PC-9 (cell line): ENCODE results near the gene PSKH1. TPM values are rescaled to one million over a fixed set of nuclear protein-coding genes. Genes with fewer than 3 reads are reported as not detected.

Experiments used
- BruUV-seq: library from RNA; stranded (reverse); fragments of 400-500 nt; replicated peaks from 2 replicates; lab custom pipeline; 2021; lab: Mats Ljungman, UMichigan
- CTCF ChIA-PET: fragments of 300-600 bp; sonication (Branson Sonifier 250); formaldehyde crosslinking; loops from one replicate; lab custom pipeline; 2022; ENCODE audit warnings: antibody characterized with exemption; lab: Charles Lee
- POLR2A ChIA-PET: fragments of 300-600 bp; sonication (Branson Sonifier 250); formaldehyde crosslinking; loops from one replicate; lab custom pipeline; 2022; ENCODE audit warnings: antibody characterized with exemption; ENCODE audit not compliant: unreplicated experiment; lab: Charles Lee
- DNase-seq, 2 experiments: peaks; one replicate each; pipeline versions ENCODE4 v3.0.0 to v3.0.0-alpha.2; 2015 to 2022; ENCODE audit warnings: mixed read lengths in 1 of 2
- H2AFZ ChIP-seq: fragments of 200-600 bp; sonication (generic); 2 replicates; pipeline ENCODE4 v1.8.1; 2017; ENCODE audit warnings: antibody characterized with exemption
- H3F3A ChIP-seq: fragments of 200-600 bp; sonication (generic); 2 replicates; pipeline ENCODE4 v1.8.1; 2017; ENCODE audit warnings: antibody characterized with exemption, mild to moderate bottlenecking, low read depth; ENCODE audit not compliant: insufficient read depth
- H3K27ac ChIP-seq: fragments of 200-600 bp; sonication (generic); 2 replicates; pipeline ENCODE4 v1.6.1; 2016; ENCODE audit warnings: mixed run types
- H3K27me3 ChIP-seq: fragments of 200-600 bp; sonication (generic); 2 replicates; pipeline ENCODE4 v1.6.1; 2016; ENCODE audit warnings: low read depth, mixed run types; ENCODE audit not compliant: insufficient read depth
- H3K36me3 ChIP-seq: fragments of 200-600 bp; sonication (generic); 2 replicates; pipeline ENCODE4 v1.6.1; 2016; ENCODE audit warnings: low read depth, mixed run types
- H3K4me1 ChIP-seq: fragments of 200-600 bp; sonication (generic); replicated peaks from 2 replicates; pipeline ENCODE4 v1.6.1; 2016; ENCODE audit warnings: mixed run types; ENCODE audit not compliant: insufficient read depth
- H3K4me2 ChIP-seq: fragments of 200-600 bp; sonication (generic); 2 replicates; pipeline ENCODE4 v1.6.1; 2017; ENCODE audit warnings: mixed run types
- H3K4me3 ChIP-seq: fragments of 200-600 bp; sonication (generic); 2 replicates; pipeline ENCODE4 v1.6.1; 2016; ENCODE audit warnings: mixed run types
- H3K79me2 ChIP-seq: fragments of 200-600 bp; sonication (generic); 2 replicates; pipeline ENCODE4 v1.6.1; 2017; ENCODE audit warnings: low read depth, mixed run types
- H3K9me2 ChIP-seq: fragments of 200-600 bp; sonication (generic); 2 replicates; pipeline ENCODE4 v1.8.1; 2017; ENCODE audit warnings: mild to moderate bottlenecking; ENCODE audit not compliant: insufficient read depth
- H3K9me3 ChIP-seq: fragments of 200-600 bp; sonication (generic); 2 replicates; pipeline ENCODE4 v1.8.1; 2016; ENCODE audit warnings: low read depth; ENCODE audit not compliant: insufficient read depth
- H4K20me1 ChIP-seq: fragments of 200-600 bp; sonication (generic); 2 replicates; pipeline ENCODE4 v1.8.1; 2017; ENCODE audit not compliant: insufficient read depth
- CTCF ChIP-seq: fragments of 200-600 bp; sonication (generic); conservative IDR thresholded peaks from 2 replicates; pipeline ENCODE4 v1.6.1; 2017; ENCODE audit warnings: mixed run types, antibody characterized with exemption, mild to moderate bottlenecking, moderate library complexity
- EZH2 ChIP-seq: fragments of 200-600 bp; sonication (generic); IDR thresholded peaks from 2 replicates; pipeline ENCODE4 v1.8.0; 2017; ENCODE audit warnings: antibody characterized with exemption, low read depth
- intact Hi-C: fragments of 100-400 bp; cut with micrococcal nuclease; formaldehyde crosslinking; loops from one replicate; pipeline ENCODE4 v1.10.0; 2022; ENCODE audit not compliant: unreplicated experiment
- total RNA-seq: library from RNA; stranded (reverse); gene quantifications from 2 replicates; pipeline ENCODE4 v1.2.3, GENCODE V29; 2021

The PSKH1 gene
- total RNA-seq, 1 experiment from 2014 or later, result 25.8 TPM

GRCh38 chr16:67902831-67903230 is 9.8 kb downstream of the PSKH1 start:
- no peak for DNase-seq
- H3F3A ChIP-seq, result no peaks in the 10 kb centered on the region
- no peak overlapping the region for H3K4me3 ChIP-seq
- TF ChIP-seq CTCF (no peak), EZH2 (no peak)
- H3K79me2 ChIP-seq, result peaks cover 10% of the 10 kb centered on the region
- CTCF ChIA-PET, result no interaction called here
- H3K27me3 ChIP-seq, result no peaks in the 10 kb centered on the region
- no TSS peak for BruUV-seq
- H3K9me2 ChIP-seq, result no peaks in the 10 kb centered on the region
- H3K36me3 ChIP-seq, result no peaks in the 10 kb centered on the region
- H2AFZ ChIP-seq, result no peak overlapping the region
- no peaks in the 10 kb centered on the region for H3K9me3 ChIP-seq
- no peaks in the 10 kb centered on the region for H3K4me1 ChIP-seq
- POLR2A ChIA-PET, result no interaction called here
- intact Hi-C loops, result no loop called here
- peaks cover 23% of the 10 kb centered on the region for H4K20me1 ChIP-seq
- no peak overlapping the region for H3K27ac ChIP-seq
- no peak overlapping the region for H3K4me2 ChIP-seq

GRCh38 chr16:67907397-67908180 is 14.5 kb downstream of the PSKH1 start:
- no peak overlapping the region for H2AFZ ChIP-seq
- H3K4me1 ChIP-seq, result no peaks in the 10 kb centered on the region
- TF ChIP-seq EZH2, result no peak
- TF ChIP-seq CTCF, result no peak
- H3K4me3 ChIP-seq, result no peak overlapping the region
- intact Hi-C loops, result no loop called here
- peaks cover 6% of the 10 kb centered on the region for H4K20me1 ChIP-seq
- POLR2A ChIA-PET, result no interaction called here
- BruUV-seq, result no TSS peak
- no peak overlapping the region for H3K27ac ChIP-seq
- H3K36me3 ChIP-seq, result no peaks in the 10 kb centered on the region
- no peak for DNase-seq
- no peak overlapping the region for H3K4me2 ChIP-seq
- no peaks in the 10 kb centered on the region for H3K9me2 ChIP-seq
- H3K9me3 ChIP-seq, result no peaks in the 10 kb centered on the region
- no peaks in the 10 kb centered on the region for H3F3A ChIP-seq
- CTCF ChIA-PET, result interaction anchor here (0.6 kb wide), 1 partner anchor 11 kb away, joined by 8 read pairs; no protein-coding TSS in a partner anchor
- H3K79me2 ChIP-seq, result no peaks in the 10 kb centered on the region
- no peaks in the 10 kb centered on the region for H3K27me3 ChIP-seq

- Histone ChIP-seq H3K36me3 (no peaks in the 10 kb centered on the region), H3K4me2 (no peak overlapping the region), H3K9me3 (no peaks in the 10 kb centered on the region), H3F3A (no peaks in the 10 kb centered on the region), H3K4me3 (no peak overlapping the region), H3K27me3 (no peaks in the 10 kb centered on the region), H3K9me2 (no peaks in the 10 kb centered on the region), H2AFZ (no peak overlapping the region), H3K79me2 (no peaks in the 10 kb centered on the region), H3K27ac (no peak overlapping the region), H3K4me1 (no peaks in the 10 kb centered on the region), H4K20me1 (peaks cover 4% of the 10 kb centered on the region; the same call in 1 of the 2 replicates)
- ChIA-PET POLR2A (no interaction called here), CTCF (no interaction called here)
- TF ChIP-seq EZH2 (no peak), CTCF (no peak)
- no TSS peak for BruUV-seq
- intact Hi-C loops, result no loop called here
- DNase-seq, result no peak
Observed at GRCh38 chr16:67909056-67909742, 16.1 kb downstream of the PSKH1 start.
